GM23338 (cell line): ENCODE measurements around the gene MESD. TPM values are rescaled to one million over a fixed set of nuclear protein-coding genes. Genes with fewer than 3 reads are reported as not detected.

Source experiments
- ATAC-seq: fragments of 200-7000 bp; cut with Tn5 transposase; 3 replicates; pipeline ENCODE4 v1.9.1; 2020
- DNase-seq: peaks from one replicate; pipeline ENCODE4 v3.0.0-alpha.2; 2015; ENCODE audit warnings: low spot score
- H2AFZ ChIP-seq: fragments of 200-600 bp; sonication (generic); 2 replicates; pipeline ENCODE4 v1.8.0; 2016; ENCODE audit warnings: antibody characterized with exemption, mild to moderate bottlenecking, moderate library complexity
- H3F3A ChIP-seq: fragments of 200-600 bp; sonication (generic); replicated peaks from 2 replicates; pipeline ENCODE4 v1.8.0; 2017; ENCODE audit warnings: antibody characterized with exemption, mixed run types, low read depth
- H3K27ac ChIP-seq: fragments of 200-600 bp; sonication (generic); 2 replicates; pipeline ENCODE4 v1.6.1; 2016; ENCODE audit warnings: low read depth
- H3K27me3 ChIP-seq: fragments of 200-600 bp; sonication (generic); 2 replicates; pipeline ENCODE4 v1.8.0; 2016; ENCODE audit warnings: mild to moderate bottlenecking, mixed run types, moderate library complexity; ENCODE audit not compliant: insufficient read depth
- H3K36me3 ChIP-seq: fragments of 200-600 bp; sonication (generic); 2 replicates; pipeline ENCODE4 v1.8.0; 2016; ENCODE audit warnings: mild to moderate bottlenecking; ENCODE audit not compliant: insufficient read depth
- H3K4me1 ChIP-seq: fragments of 200-600 bp; sonication (generic); 2 replicates; pipeline ENCODE4 v1.8.0; 2016; ENCODE audit warnings: mild to moderate bottlenecking, moderate library complexity; ENCODE audit not compliant: insufficient read depth
- H3K4me2 ChIP-seq: fragments of 200-600 bp; sonication (generic); 2 replicates; pipeline ENCODE4 v1.7.1; 2017; ENCODE audit warnings: mixed run types
- H3K4me3 ChIP-seq: fragments of 200-600 bp; sonication (generic); 2 replicates; pipeline ENCODE4 v1.6.1; 2016; ENCODE audit warnings: mixed run types
- H3K79me2 ChIP-seq: fragments of 200-600 bp; sonication (generic); replicated peaks from 2 replicates; pipeline ENCODE4 v1.8.0; 2017; ENCODE audit warnings: mild to moderate bottlenecking; ENCODE audit not compliant: insufficient read depth
- H3K9me2 ChIP-seq: fragments of 200-600 bp; sonication (generic); 2 replicates; pipeline ENCODE4 v1.8.0; 2017; ENCODE audit not compliant: insufficient read depth
- H4K20me1 ChIP-seq: fragments of 200-600 bp; sonication (generic); replicated peaks from 2 replicates; pipeline ENCODE4 v1.8.0; 2017; ENCODE audit warnings: mild to moderate bottlenecking; ENCODE audit not compliant: insufficient read depth
- H3K27ac Mint-ChIP-seq: 2 replicates; pipeline ENCODE4 v1.8.0; 2020; ENCODE audit warnings: inconsistent platforms, mild to moderate bottlenecking, moderate library complexity, mixed read lengths
- H3K27me3 Mint-ChIP-seq: 3 replicates; pipeline ENCODE4 v1.8.0; 2022; ENCODE audit warnings: low read depth, mild to moderate bottlenecking, moderate library complexity, mixed read lengths, inconsistent platforms; ENCODE audit not compliant: insufficient read depth, poor library complexity
- H3K36me3 Mint-ChIP-seq: 3 replicates; pipeline ENCODE4 v1.8.0; 2021; ENCODE audit warnings: low read depth, mild to moderate bottlenecking, inconsistent platforms, moderate library complexity, mixed read lengths
- H3K4me1 Mint-ChIP-seq: 3 replicates; pipeline ENCODE4 v1.8.0; 2020; ENCODE audit warnings: mild to moderate bottlenecking, inconsistent platforms, mixed read lengths
- H3K4me3 Mint-ChIP-seq: 3 replicates; pipeline ENCODE4 v1.8.0; 2021; ENCODE audit warnings: moderate library complexity, mild to moderate bottlenecking, inconsistent platforms, mixed read lengths
- H3K9me3 Mint-ChIP-seq: 3 replicates; pipeline ENCODE4 v1.8.0; 2020; ENCODE audit warnings: moderate library complexity, mild to moderate bottlenecking, inconsistent platforms, mixed read lengths
- CREB1 ChIP-seq: fragments of 250-450 bp; sonication (Bioruptor Pico); IDR thresholded peaks from 2 replicates; pipeline ENCODE4 v1.5.0; 2020; ENCODE audit warnings: low read depth, mild to moderate bottlenecking, moderate library complexity
- CTCF ChIP-seq, 2 experiments: fragments of 200-600 bp in 1 of 2; sonication (generic) in 1 of 2; conservative IDR thresholded peaks; 2 replicates each; pipeline versions ENCODE4 v1.5.1 to v1.6.1; 2016 to 2017; ENCODE audit warnings: antibody characterized with exemption in 2 of 2, low read depth in 2 of 2, mild to moderate bottlenecking in 2 of 2, moderate library complexity in 1 of 2
- ETS1 ChIP-seq: IDR thresholded peaks from 2 replicates; pipeline ENCODE4 v1.6.1; 2016; ENCODE audit warnings: antibody characterized with exemption
- EZH2 ChIP-seq: fragments of 200-600 bp; sonication (generic); IDR thresholded peaks from one replicate; pipeline ENCODE4 v1.8.0; 2017; ENCODE audit warnings: antibody characterized with exemption, mild to moderate bottlenecking, low read depth; ENCODE audit not compliant: unreplicated experiment
- EZH2phosphoT487 ChIP-seq: fragments of 200-600 bp; sonication (generic); IDR thresholded peaks from one replicate; pipeline ENCODE4 v1.8.1; 2018; ENCODE audit warnings: antibody characterized with exemption; ENCODE audit not compliant: unreplicated experiment
- JUNB ChIP-seq: IDR thresholded peaks from one replicate; pipeline ENCODE4 v1.6.1; 2016; ENCODE audit warnings: antibody characterized with exemption; ENCODE audit not compliant: unreplicated experiment
- NANOG ChIP-seq: IDR thresholded peaks from 2 replicates; pipeline ENCODE4 v1.6.1; 2016; ENCODE audit warnings: antibody characterized with exemption, borderline replicate concordance
- REST ChIP-seq: IDR thresholded peaks from one replicate; pipeline ENCODE4 v1.6.1; 2018; ENCODE audit warnings: antibody characterized with exemption; ENCODE audit not compliant: unreplicated experiment
- STAT1 ChIP-seq: IDR thresholded peaks from one replicate; pipeline ENCODE4 v1.6.1; 2016; ENCODE audit warnings: antibody characterized with exemption; ENCODE audit not compliant: unreplicated experiment
- ZNF331 ChIP-seq: fragments of 250-450 bp; sonication (Bioruptor Pico); IDR thresholded peaks from 2 replicates; pipeline ENCODE4 v1.5.0; 2020; ENCODE audit warnings: low read depth, mild to moderate bottlenecking, moderate library complexity
- ZNF462 ChIP-seq: fragments of 250-450 bp; sonication (Bioruptor Pico); IDR thresholded peaks from 2 replicates; pipeline ENCODE4 v1.5.0; 2020; ENCODE audit warnings: mild to moderate bottlenecking, moderate library complexity
- polyA plus RNA-seq: library from polyadenylated mRNA; unstranded; fragments of >200 nt; fragmentation: Nextera tagmentation; extraction: Ambion mirVana; gene quantifications from 2 replicates; pipeline ENCODE4 v1.2.1, GENCODE V29; 2016
- total RNA-seq: library from RNA; depleted of rRNA; stranded (reverse); fragments of >200 nt; shearing (Covaris generic); gene quantifications from 2 replicates; pipeline ENCODE4 v1.2.3, GENCODE V29; 2014

The MESD gene
- total and polyA plus RNA-seq, 2 experiments from 2014 or later, result 25.6 to 52.7 TPM

GRCh38 chr15:80985981-80986380 lies 3.6 kb downstream of the MESD start:
- TF ChIP-seq STAT1, result no peak
- TF ChIP-seq JUNB, result no peak
- TF ChIP-seq CTCF (conservative IDR thresholded peaks at IDR 0.05; ENCODE audit: low read depth in 2 of 2), result no peak
- TF ChIP-seq EZH2, result no peak
- no peak for TF ChIP-seq ETS1
- no peak for TF ChIP-seq CREB1 (CRISPR knock-in tag)
- TF ChIP-seq NANOG, result no peak
- TF ChIP-seq EZH2phosphoT487, result no peak
- TF ChIP-seq ZNF331 (CRISPR knock-in tag), result no peak
- TF ChIP-seq REST, result no peak
- no peak for TF ChIP-seq ZNF462 (CRISPR knock-in tag)
- ATAC-seq (no peak), DNase-seq (no peak)
- Histone ChIP-seq H2AFZ (no peak overlapping the region), H3K4me3 (no peak overlapping the region), H3K4me2 (0 out of 2 replicates have a peak overlapping the region, but pooled peaks have one; percentile 100), H3K79me2 (peaks cover 71% of the 10 kb centered on the region), H3K27me3 (no peaks in the 10 kb centered on the region), H3K36me3 (peaks cover 6% of the 10 kb centered on the region; the same call in 1 of the 2 replicates), H4K20me1 (peaks cover 42% of the 10 kb centered on the region), H3K27ac (no peak overlapping the region), H3F3A (no peaks in the 10 kb centered on the region), H3K4me1 (peaks cover 42% of the 10 kb centered on the region), H3K9me2 (no peaks in the 10 kb centered on the region)
- peaks cover 9% of the 10 kb centered on the region for H3K36me3 Mint-ChIP-seq
- H3K4me3 Mint-ChIP-seq, result no peak overlapping the region
- H3K9me3 Mint-ChIP-seq, result no peaks in the 10 kb centered on the region
- peaks cover 30% of the 10 kb centered on the region for H3K4me1 Mint-ChIP-seq
- H3K27ac Mint-ChIP-seq, result no peak overlapping the region
- peaks cover 7% of the 10 kb centered on the region for H3K27me3 Mint-ChIP-seq
